HL-60 (cell line): ENCODE data around the gene KRTAP2-1.

Experiments
- DNase-seq, 2 experiments: peaks; one replicate each; pipeline ENCODE4 v3.0.0-alpha.2; 2010 to 2020; ENCODE audit warnings: low read depth in 1 of 2, low spot score in 1 of 2
- H3K27ac ChIP-seq: fragments of 250-450 bp; sonication (Bioruptor Pico); replicated peaks from 2 replicates; pipeline ENCODE4 v1.5.1; 2020; ENCODE audit warnings: mild to moderate bottlenecking, moderate library complexity
- H3K27me3 ChIP-seq: fragments of 250-450 bp; sonication (Bioruptor Pico); 2 replicates; pipeline ENCODE4 v1.5.1; 2021; ENCODE audit warnings: mild to moderate bottlenecking, moderate library complexity; ENCODE audit not compliant: insufficient read depth, poor library complexity, severe bottlenecking
- H3K4me3 ChIP-seq: replicated peaks from 2 replicates; pipeline ENCODE4 v1.5.1; 2011; ENCODE audit warnings: mild to moderate bottlenecking, control low read depth, low read length; ENCODE audit not compliant: insufficient read depth
- GABPA ChIP-seq: IDR thresholded peaks from 2 replicates; pipeline ENCODE4 v1.6.1; 2012; ENCODE audit warnings: low read depth
- POLR2AphosphoS5 ChIP-seq: IDR thresholded peaks from 2 replicates; pipeline ENCODE4 v1.6.1; 2012; ENCODE audit warnings: low read depth
- SPI1 ChIP-seq: IDR thresholded peaks from 2 replicates; pipeline ENCODE4 v1.6.1; 2012; ENCODE audit warnings: low read depth, mild to moderate bottlenecking, borderline replicate concordance
- TF ChIP-seq, protein P1 (sequence below): IDR thresholded peaks from 2 replicates; pipeline ENCODE4 v1.6.1; 2012; ENCODE audit warnings: low read depth; ENCODE audit not compliant: insufficient replicate concordance
- TF ChIP-seq, protein P2 (sequence below): IDR thresholded peaks from one replicate; pipeline ENCODE4 v1.5.1; 2011; ENCODE audit warnings: low read length, control low read depth, inconsistent platforms; ENCODE audit not compliant: insufficient read depth

Gene KRTAP2-1

DNA sequence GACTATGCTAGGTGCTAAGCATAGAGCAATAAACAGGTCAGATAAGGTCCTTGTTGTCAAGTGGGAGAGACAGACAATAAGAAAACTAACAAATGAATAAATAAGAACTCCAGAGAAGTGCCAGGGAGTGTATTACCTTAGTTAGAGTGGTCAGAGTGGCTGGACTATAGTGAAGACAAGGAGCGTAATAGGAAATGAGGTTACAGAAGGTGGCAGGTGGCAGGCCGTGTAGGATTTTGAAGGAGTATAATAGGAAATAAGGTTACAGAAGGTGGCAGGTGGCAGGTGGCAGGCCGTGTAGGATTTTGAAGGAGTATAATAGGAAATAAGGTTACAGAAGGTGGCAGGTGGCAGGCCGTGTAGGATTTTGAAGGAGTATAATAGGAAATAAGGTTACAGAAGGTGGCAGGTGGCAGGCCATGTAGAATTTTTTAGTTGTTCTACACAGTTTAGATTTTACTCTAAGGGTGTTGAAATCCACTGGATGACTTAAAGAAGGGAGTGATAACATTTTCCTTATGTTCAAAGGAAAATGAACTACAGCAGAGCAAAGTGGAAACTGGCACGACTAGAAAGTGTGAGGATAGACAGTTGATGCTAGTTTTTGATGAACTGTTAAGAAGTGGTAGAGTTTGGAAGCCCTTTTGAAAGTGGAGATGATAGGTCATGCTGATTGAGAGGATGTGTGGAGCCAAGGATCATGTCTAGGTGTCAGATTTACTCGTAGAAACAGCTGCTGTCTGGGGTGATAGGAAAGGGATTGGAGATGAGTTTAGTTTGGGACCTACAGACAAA is 34.6 kb downstream of the KRTAP2-1 start:
- H3K27ac ChIP-seq, result no peak overlapping the region
- TF ChIP-seq POLR2AphosphoS5 (no peak), SPI1 (no peak), GABPA (no peak)
- TF ChIP-seq, protein P1, sequence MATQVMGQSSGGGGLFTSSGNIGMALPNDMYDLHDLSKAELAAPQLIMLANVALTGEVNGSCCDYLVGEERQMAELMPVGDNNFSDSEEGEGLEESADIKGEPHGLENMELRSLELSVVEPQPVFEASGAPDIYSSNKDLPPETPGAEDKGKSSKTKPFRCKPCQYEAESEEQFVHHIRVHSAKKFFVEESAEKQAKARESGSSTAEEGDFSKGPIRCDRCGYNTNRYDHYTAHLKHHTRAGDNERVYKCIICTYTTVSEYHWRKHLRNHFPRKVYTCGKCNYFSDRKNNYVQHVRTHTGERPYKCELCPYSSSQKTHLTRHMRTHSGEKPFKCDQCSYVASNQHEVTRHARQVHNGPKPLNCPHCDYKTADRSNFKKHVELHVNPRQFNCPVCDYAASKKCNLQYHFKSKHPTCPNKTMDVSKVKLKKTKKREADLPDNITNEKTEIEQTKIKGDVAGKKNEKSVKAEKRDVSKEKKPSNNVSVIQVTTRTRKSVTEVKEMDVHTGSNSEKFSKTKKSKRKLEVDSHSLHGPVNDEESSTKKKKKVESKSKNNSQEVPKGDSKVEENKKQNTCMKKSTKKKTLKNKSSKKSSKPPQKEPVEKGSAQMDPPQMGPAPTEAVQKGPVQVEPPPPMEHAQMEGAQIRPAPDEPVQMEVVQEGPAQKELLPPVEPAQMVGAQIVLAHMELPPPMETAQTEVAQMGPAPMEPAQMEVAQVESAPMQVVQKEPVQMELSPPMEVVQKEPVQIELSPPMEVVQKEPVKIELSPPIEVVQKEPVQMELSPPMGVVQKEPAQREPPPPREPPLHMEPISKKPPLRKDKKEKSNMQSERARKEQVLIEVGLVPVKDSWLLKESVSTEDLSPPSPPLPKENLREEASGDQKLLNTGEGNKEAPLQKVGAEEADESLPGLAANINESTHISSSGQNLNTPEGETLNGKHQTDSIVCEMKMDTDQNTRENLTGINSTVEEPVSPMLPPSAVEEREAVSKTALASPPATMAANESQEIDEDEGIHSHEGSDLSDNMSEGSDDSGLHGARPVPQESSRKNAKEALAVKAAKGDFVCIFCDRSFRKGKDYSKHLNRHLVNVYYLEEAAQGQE, result no peak
- TF ChIP-seq, protein P2, sequence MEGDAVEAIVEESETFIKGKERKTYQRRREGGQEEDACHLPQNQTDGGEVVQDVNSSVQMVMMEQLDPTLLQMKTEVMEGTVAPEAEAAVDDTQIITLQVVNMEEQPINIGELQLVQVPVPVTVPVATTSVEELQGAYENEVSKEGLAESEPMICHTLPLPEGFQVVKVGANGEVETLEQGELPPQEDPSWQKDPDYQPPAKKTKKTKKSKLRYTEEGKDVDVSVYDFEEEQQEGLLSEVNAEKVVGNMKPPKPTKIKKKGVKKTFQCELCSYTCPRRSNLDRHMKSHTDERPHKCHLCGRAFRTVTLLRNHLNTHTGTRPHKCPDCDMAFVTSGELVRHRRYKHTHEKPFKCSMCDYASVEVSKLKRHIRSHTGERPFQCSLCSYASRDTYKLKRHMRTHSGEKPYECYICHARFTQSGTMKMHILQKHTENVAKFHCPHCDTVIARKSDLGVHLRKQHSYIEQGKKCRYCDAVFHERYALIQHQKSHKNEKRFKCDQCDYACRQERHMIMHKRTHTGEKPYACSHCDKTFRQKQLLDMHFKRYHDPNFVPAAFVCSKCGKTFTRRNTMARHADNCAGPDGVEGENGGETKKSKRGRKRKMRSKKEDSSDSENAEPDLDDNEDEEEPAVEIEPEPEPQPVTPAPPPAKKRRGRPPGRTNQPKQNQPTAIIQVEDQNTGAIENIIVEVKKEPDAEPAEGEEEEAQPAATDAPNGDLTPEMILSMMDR, result no peak
- H3K4me3 ChIP-seq, result no peak overlapping the region
- DNase-seq, result no peak
- peaks cover 2% of the 10 kb centered on the region for H3K27me3 ChIP-seq

DNA sequence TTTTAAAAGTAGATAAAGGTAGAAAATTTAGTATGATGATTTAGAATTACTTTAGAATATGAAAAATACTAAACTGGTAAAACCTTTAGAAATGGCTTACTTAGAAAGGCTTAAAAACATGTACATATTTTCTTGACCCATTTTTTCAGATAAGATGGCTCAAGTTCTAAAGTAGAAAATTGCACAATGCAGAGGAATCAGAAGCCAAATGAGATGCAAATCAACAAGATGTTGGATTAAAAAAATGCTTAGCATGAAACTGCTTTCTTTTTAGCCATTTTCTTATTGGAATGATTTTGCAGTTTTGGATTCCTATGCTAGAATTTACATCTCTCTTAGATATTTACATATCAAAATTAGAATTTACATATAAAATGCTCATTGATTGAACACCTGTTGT is 36.7 kb downstream of the KRTAP2-1 start:
- Histone ChIP-seq H3K27ac (no peak overlapping the region), H3K27me3 (peaks cover 2% of the 10 kb centered on the region), H3K4me3 (no peak overlapping the region)
- TF ChIP-seq POLR2AphosphoS5 (no peak), SPI1 (no peak), GABPA (no peak)
- TF ChIP-seq, protein P1, result no peak
- TF ChIP-seq, protein P2, result no peak
- no peak for DNase-seq

DNA sequence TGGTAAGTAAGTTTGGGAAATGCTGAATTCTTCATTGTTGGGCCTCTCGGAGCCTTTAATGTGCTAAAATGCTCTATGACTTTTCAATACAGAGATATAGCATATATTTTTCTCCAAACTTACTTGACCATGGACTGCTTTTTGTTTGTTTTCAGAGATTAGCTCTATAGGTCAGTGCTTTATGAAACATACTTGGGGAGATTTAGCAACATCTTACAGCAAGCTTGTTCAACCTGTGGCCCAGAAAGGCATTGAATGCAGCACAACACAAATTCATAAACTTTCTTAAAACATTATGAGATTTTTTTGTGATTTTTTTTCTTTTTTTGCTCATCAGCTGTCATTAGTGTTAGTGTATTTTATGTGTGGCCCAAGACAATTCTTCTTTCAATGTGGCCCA is 37.2 kb downstream of the KRTAP2-1 start:
- TF ChIP-seq, protein P1, result no peak
- TF ChIP-seq POLR2AphosphoS5, result no peak
- no peak for TF ChIP-seq GABPA
- TF ChIP-seq, protein P2, result no peak
- TF ChIP-seq SPI1, result no peak
- no peak overlapping the region for H3K4me3 ChIP-seq
- DNase-seq, result no peak
- no peak overlapping the region for H3K27ac ChIP-seq
- H3K27me3 ChIP-seq, result peaks cover 2% of the 10 kb centered on the region
